Measurements from ENCODE around the gene SBNO2. TPM values are rescaled to one million over a fixed set of nuclear protein-coding genes. Genes with fewer than 3 reads are reported as not detected.

SBNO2 gene
- total RNA-seq, 1 experiment from 2014 or later = 46.3 TPM

GRCh38 chr19:1162404-1163282, 11.4 kb downstream of the SBNO2 start:
- Histone ChIP-seq H3K4ac (ENCODE audit: low read depth, low read length) (no peak overlapping the region), H3K56ac (ENCODE audit: insufficient read length, low read depth, low read length) (no peak overlapping the region), H4K8ac (replicated peaks; ENCODE audit: insufficient read length, low read depth, low read length) (no peak overlapping the region), H3K14ac (ENCODE audit: insufficient read depth, low read length) (no peak overlapping the region), H4K20me1 (ENCODE audit: control insufficient read depth, insufficient read depth, insufficient read length) (no peaks in the 10 kb centered on the region), H3K23me2 (ENCODE audit: insufficient read length, low read depth, low read length, poor library complexity, severe bottlenecking) (no peaks in the 10 kb centered on the region), H3K4me1 (ENCODE audit: insufficient read depth, low read length) (no peaks in the 10 kb centered on the region), H3K23ac (ENCODE audit: insufficient read length, low read depth, low read length) (no peak overlapping the region), H3K79me2 (ENCODE audit: insufficient read depth, low read length) (no peaks in the 10 kb centered on the region; the same call in 1 of the 2 replicates), H3K4me2 (ENCODE audit: insufficient read depth, insufficient read length, low read length) (no peak overlapping the region), H3K9ac (ENCODE audit: extremely low read depth, insufficient read length, low read length) (no peak overlapping the region), H3K27me3 (ENCODE audit: insufficient read depth, low read length) (no peaks in the 10 kb centered on the region), H2BK12ac (ENCODE audit: insufficient read length, low read depth, low read length) (no peak overlapping the region), H3K79me1 (ENCODE audit: insufficient read depth, low read depth, low read length, poor library complexity, severe bottlenecking) (peaks cover 8% of the 10 kb centered on the region), H2AFZ (ENCODE audit: low read length) (no peak overlapping the region), H3K18ac (ENCODE audit: insufficient read length, low read depth, low read length) (no peak overlapping the region), H4K5ac (ENCODE audit: insufficient read length, low read depth, low read length) (no peak overlapping the region), H3T11ph (ENCODE audit: low read length) (no peak overlapping the region), H4K91ac (ENCODE audit: insufficient read length, low read depth, low read length) (no peak overlapping the region), H2BK5ac (ENCODE audit: insufficient read length, low read length) (no peak overlapping the region), H2BK20ac (ENCODE audit: low read depth, low read length, poor library complexity, severe bottlenecking) (no peak overlapping the region), H2BK15ac (ENCODE audit: low read depth, low read length) (no peak overlapping the region), H3K9me3 (ENCODE audit: control insufficient read depth, low read depth, low read length) (no peaks in the 10 kb centered on the region), H2BK120ac (ENCODE audit: low read depth, low read length, poor library complexity, severe bottlenecking) (no peak overlapping the region), H2AK5ac (ENCODE audit: insufficient read length, low read length) (no peak overlapping the region), H3K27ac (ENCODE audit: insufficient read length, low read depth, low read length) (no peak overlapping the region)
- Mint-ChIP-seq H3K4me1 (peaks cover 9 to 12% of the 10 kb centered on the region in 2 experiments), H3K27me3 (ENCODE audit: low read depth) (no peaks in the 10 kb centered on the region; the same call in 1 of the 2 replicates), H3K9me3 (no peaks in the 10 kb centered on the region), H3K36me3 (ENCODE audit: insufficient read depth in 1 of 3, low read depth in 3 of 3) (peaks cover 0 to 4% (median 1%) of the 10 kb centered on the region in 3 experiments; a peak in 3 of 7 replicates), H3K27ac (no peak overlapping the region; a peak in 2 of 7 replicates), H3K4me3 (no peak overlapping the region; a peak in 1 of 5 replicates)
- no CpG with 5 or more reads among the region's 26 CpGs for WGBS (ENCODE audit: extremely low coverage, insufficient read length, low lambda C conversion rate)
- no peak for TF ChIP-seq CTCF (conservative IDR thresholded peaks at IDR 0.05)
- no peak for DNase-seq
